WTC11 (cell line): ENCODE results near the gene NOL4L. TPM values are rescaled to one million over a fixed set of nuclear protein-coding genes. Genes with fewer than 3 reads are reported as not detected.

Experiments
- ATAC-seq: fragments of 200-7000 bp; cut with Tn5 transposase; 2 replicates; pipeline ENCODE4 v1.10.0; 2021; ENCODE audit warnings: mild to moderate bottlenecking, moderate library complexity
- CTCF ChIA-PET: fragments of 300-600 bp; sonication (Branson Sonifier 250); formaldehyde crosslinking; loops from one replicate; lab custom pipeline; 2021; ENCODE audit warnings: antibody characterized with exemption; lab: Charles Lee
- POLR2A ChIA-PET: fragments of 350-600 bp; sonication (Branson Sonifier 250); formaldehyde crosslinking; loops from one replicate; lab custom pipeline; 2021; ENCODE audit warnings: antibody characterized with exemption; lab: Charles Lee
- DNase-seq: peaks from one replicate; pipeline ENCODE4 v3.0.0; 2021; ENCODE audit warnings: low spot score
- H3K27ac Mint-ChIP-seq: 2 replicates; pipeline ENCODE4 v1.8.0; 2021; ENCODE audit warnings: mixed read lengths
- H3K27me3 Mint-ChIP-seq: 2 replicates; pipeline ENCODE4 v1.8.0; 2021; ENCODE audit warnings: low read depth, mild to moderate bottlenecking, moderate library complexity, mixed read lengths
- H3K36me3 Mint-ChIP-seq: 2 replicates; pipeline ENCODE4 v1.8.0; 2021; ENCODE audit warnings: mixed read lengths
- H3K4me1 Mint-ChIP-seq: 2 replicates; pipeline ENCODE4 v1.8.0; 2022; ENCODE audit warnings: mixed read lengths
- H3K4me3 Mint-ChIP-seq: 2 replicates; pipeline ENCODE4 v1.8.0; 2021; ENCODE audit warnings: mild to moderate bottlenecking, moderate library complexity, mixed read lengths
- H3K9me3 Mint-ChIP-seq: 2 replicates; pipeline ENCODE4 v1.8.0; 2021; ENCODE audit warnings: mixed read lengths
- AFF4 ChIP-seq: sonication (generic); formaldehyde crosslinking; IDR thresholded peaks from 2 replicates; pipeline ENCODE4 v1.8.1; 2023; ENCODE audit warnings: mild to moderate bottlenecking, missing genetic modification reagents, borderline replicate concordance
- CDX4 ChIP-seq: fragments of 250-450 bp; sonication (Bioruptor Pico); IDR thresholded peaks from 2 replicates; pipeline ENCODE4 v1.9.0; 2021; ENCODE audit warnings: moderate library complexity, mild to moderate bottlenecking, inconsistent platforms, borderline replicate concordance
- CTCF ChIP-seq: fragments of 200-600 bp; IDR thresholded peaks from 2 replicates; pipeline ENCODE4 v1.8.0; 2022; ENCODE audit warnings: antibody characterized with exemption
- ETV6 ChIP-seq: sonication (generic); formaldehyde crosslinking; IDR thresholded peaks from 2 replicates; pipeline ENCODE4 v1.8.1; 2022; ENCODE audit warnings: mild to moderate bottlenecking, missing genetic modification reagents
- FOXK1 ChIP-seq: sonication (generic); formaldehyde crosslinking; IDR thresholded peaks from 2 replicates; pipeline ENCODE4 v1.8.0; 2022; ENCODE audit warnings: mild to moderate bottlenecking, moderate library complexity, missing genetic modification reagents
- GRHL2 ChIP-seq: fragments of 250-450 bp; sonication (Bioruptor Pico); IDR thresholded peaks from 2 replicates; pipeline ENCODE4 v1.8.0; 2022; ENCODE audit warnings: mild to moderate bottlenecking, moderate library complexity; ENCODE audit not compliant: insufficient replicate concordance, severe bottlenecking
- HMGA2 ChIP-seq: fragments of 250-450 bp; sonication (Bioruptor Pico); IDR thresholded peaks from 2 replicates; pipeline ENCODE4 v1.4.0; 2021; ENCODE audit warnings: mild to moderate bottlenecking, moderate library complexity
- MLX ChIP-seq: sonication (generic); formaldehyde crosslinking; IDR thresholded peaks from 2 replicates; pipeline ENCODE4 v1.8.1; 2023; ENCODE audit warnings: mild to moderate bottlenecking, missing genetic modification reagents, moderate library complexity
- NFATC4 ChIP-seq: fragments of 250-450 bp; sonication (Bioruptor Pico); IDR thresholded peaks from 2 replicates; pipeline ENCODE4 v1.9.0; 2021; ENCODE audit warnings: mild to moderate bottlenecking
- NR2C2 ChIP-seq: sonication (generic); formaldehyde crosslinking; IDR thresholded peaks from 2 replicates; pipeline ENCODE4 v1.8.0; 2022; ENCODE audit warnings: mild to moderate bottlenecking, missing genetic modification reagents
- PRDM15 ChIP-seq: sonication (generic); formaldehyde crosslinking; IDR thresholded peaks from 2 replicates; pipeline ENCODE4 v1.8.0; 2022; ENCODE audit warnings: missing genetic modification reagents
- PREB ChIP-seq: sonication (generic); formaldehyde crosslinking; IDR thresholded peaks from 2 replicates; pipeline ENCODE4 v1.8.1; 2022; ENCODE audit warnings: mild to moderate bottlenecking, missing genetic modification reagents, moderate library complexity, borderline replicate concordance
- SMAD4 ChIP-seq: sonication (generic); formaldehyde crosslinking; IDR thresholded peaks from 2 replicates; pipeline ENCODE4 v1.8.0; 2022; ENCODE audit warnings: mild to moderate bottlenecking, missing genetic modification reagents
- USF1 ChIP-seq: sonication (generic); formaldehyde crosslinking; IDR thresholded peaks from 2 replicates; pipeline ENCODE4 v1.8.0; 2022; ENCODE audit warnings: mild to moderate bottlenecking, missing genetic modification reagents
- ZNF138 ChIP-seq: sonication (generic); formaldehyde crosslinking; conservative IDR thresholded peaks from 2 replicates; pipeline ENCODE4 v1.8.1; 2022; ENCODE audit warnings: mild to moderate bottlenecking, moderate library complexity, missing genetic modification reagents
- ZNF219 ChIP-seq: sonication (generic); formaldehyde crosslinking; IDR thresholded peaks from 2 replicates; pipeline ENCODE4 v1.8.0; 2023; ENCODE audit warnings: missing genetic modification reagents, mild to moderate bottlenecking, borderline replicate concordance
- ZNF396 ChIP-seq: fragments of 250-450 bp; sonication (Bioruptor Pico); IDR thresholded peaks from 2 replicates; pipeline ENCODE4 v1.8.0; 2021; ENCODE audit warnings: mild to moderate bottlenecking, moderate library complexity, borderline replicate concordance
- ZNF512 ChIP-seq: sonication (generic); formaldehyde crosslinking; IDR thresholded peaks from 2 replicates; pipeline ENCODE4 v1.8.1; 2022; ENCODE audit warnings: missing genetic modification reagents, borderline replicate concordance
- total RNA-seq: library from RNA; stranded (reverse); gene quantifications from 3 replicates; pipeline ENCODE4 v1.2.3, GENCODE V29; 2021

The NOL4L gene
- total RNA-seq, 1 experiment from 2014 or later = 29.0 TPM

- H3K27ac Mint-ChIP-seq = no peak overlapping the region
- no peak overlapping the region for H3K4me3 Mint-ChIP-seq
- POLR2A ChIA-PET = no interaction called here
- peaks cover 4% of the 10 kb centered on the region; the same call in 1 of the 2 replicates for H3K9me3 Mint-ChIP-seq
- H3K4me1 Mint-ChIP-seq = peaks cover 20% of the 10 kb centered on the region
- H3K36me3 Mint-ChIP-seq = no peaks in the 10 kb centered on the region
- ATAC-seq (no peak), DNase-seq (no peak)
- CTCF ChIA-PET = interaction anchor here (0.6 to 0.9 kb wide), 2 partner anchors 34 to 365 kb away, joined by 3 read pairs; no protein-coding TSS in a partner anchor
- no peaks in the 10 kb centered on the region; the same call in 1 of the 2 replicates for H3K27me3 Mint-ChIP-seq
- TF ChIP-seq NFATC4 (CRISPR knock-in tag) (no peak), FOXK1 (CRISPR knock-in tag) (no peak), ZNF512 (no peak), USF1 (CRISPR knock-in tag) (no peak)
Measured at GRCh38 chr20:32556312-32557184, 28.6 kb downstream of the NOL4L start.

- CTCF ChIA-PET = interaction anchor here (1.7 kb wide), 1 partner anchor 33 kb away, joined by 8 read pairs; no protein-coding TSS in a partner anchor
- Mint-ChIP-seq H3K36me3 (no peaks in the 10 kb centered on the region), H3K9me3 (peaks cover 4% of the 10 kb centered on the region; the same call in 1 of the 2 replicates), H3K27ac (no peak overlapping the region), H3K4me3 (no peak overlapping the region), H3K4me1 (peaks cover 13% of the 10 kb centered on the region; the same call in 1 of the 2 replicates), H3K27me3 (no peaks in the 10 kb centered on the region; the same call in 1 of the 2 replicates)
- POLR2A ChIA-PET = no interaction called here
- ATAC-seq (no peak), DNase-seq (no peak)
- no peak for TF ChIP-seq GRHL2 (CRISPR knock-in tag)
- no peak for TF ChIP-seq MLX (CRISPR knock-in tag)
- no peak for TF ChIP-seq PREB (CRISPR knock-in tag)
- no peak for TF ChIP-seq CTCF
- no peak for TF ChIP-seq SMAD4 (CRISPR knock-in tag)
- TF ChIP-seq AFF4 = no peak
- TF ChIP-seq ZNF219 (CRISPR knock-in tag) = no peak
- no peak for TF ChIP-seq ZNF396 (CRISPR knock-in tag)
- TF ChIP-seq CDX4 (CRISPR knock-in tag) = no peak
- no peak for TF ChIP-seq ZNF138
- no peak for TF ChIP-seq PRDM15
- TF ChIP-seq HMGA2 (CRISPR knock-in tag) = no peak
- no peak for TF ChIP-seq NR2C2 (CRISPR knock-in tag)
- no peak for TF ChIP-seq ETV6 (CRISPR knock-in tag)
Measured at GRCh38 chr20:32555584-32555983, 29.5 kb downstream of the NOL4L start.
